Endothelial cell of umbilical vein (primary cell): Measurements from ENCODE around the gene ADI1. TPM values are rescaled to one million over a fixed set of nuclear protein-coding genes. Genes with fewer than 3 reads are reported as not detected.

Experiments used
- BruUV-seq: library from RNA; stranded (reverse); fragments of 400-500 nt; replicated peaks from 2 replicates; lab custom pipeline; 2021; lab: Mats Ljungman, UMichigan
- CTCF ChIA-PET: fragments of 300-600, 350-600 bp; sonication (Branson Sonifier 250); formaldehyde crosslinking; loops from one replicate; lab custom pipeline; 2021; ENCODE audit warnings: antibody characterized with exemption, inconsistent platforms; lab: Charles Lee
- POLR2A ChIA-PET: fragments of 300-600, 350-600 bp; sonication (Branson Sonifier 250); formaldehyde crosslinking; loops from one replicate; lab custom pipeline; 2021; ENCODE audit warnings: antibody characterized with exemption, inconsistent platforms; lab: Charles Lee
- DNase-seq: peaks from one replicate; pipeline ENCODE4 v3.0.0-alpha.2; 2011; ENCODE audit warnings: low read depth, low spot score
- FAIRE-seq: peaks from 2 replicates; lab custom pipeline; 2011; peaks lifted over from hg19 to GRCh38; lab: Jason Lieb, UNC
- H2AFZ ChIP-seq: 2 replicates; pipeline ENCODE4 v1.6.0; 2012; ENCODE audit warnings: low read depth, low read length, control low read depth, inconsistent platforms
- H3K27ac ChIP-seq: 2 replicates; pipeline ENCODE4 v1.5.1; 2011; ENCODE audit warnings: low read depth, mild to moderate bottlenecking, control low read depth, low read length, moderate library complexity; ENCODE audit not compliant: insufficient read depth
- H3K27me3 ChIP-seq, 2 experiments: 2 replicates each; pipeline versions ENCODE4 v1.6.0 to v1.6.1; 2011; ENCODE audit warnings: low read length in 2 of 2, mixed read lengths in 1 of 2; ENCODE audit not compliant: control insufficient read depth in 2 of 2, insufficient read depth in 2 of 2
- H3K36me3 ChIP-seq, 2 experiments: 2 replicates in 1 of 2; 3 replicates in 1 of 2; pipeline ENCODE4 v1.5.1; 2011; ENCODE audit warnings: low read length in 2 of 2, mild to moderate bottlenecking in 1 of 2, moderate library complexity in 1 of 2; ENCODE audit not compliant: control insufficient read depth in 2 of 2, insufficient read depth in 2 of 2; ENCODE audit errors: extremely low read depth in 1 of 2
- H3K4me1 ChIP-seq: 3 replicates; pipeline ENCODE4 v1.5.1; 2011; ENCODE audit warnings: mild to moderate bottlenecking, low read length; ENCODE audit not compliant: control insufficient read depth, insufficient read depth; ENCODE audit errors: extremely low read depth
- H3K4me2 ChIP-seq: 2 replicates; pipeline ENCODE4 v1.6.1; 2011; ENCODE audit warnings: low read length, control low read depth, mixed read lengths; ENCODE audit not compliant: insufficient read depth
- H3K4me3 ChIP-seq, 3 experiments: fragments of 200-600 bp in 1 of 3; sonication (generic), shearing (Covaris generic) in 1 of 3; replicated peaks in 1 of 3; 2 replicates each; pipeline ENCODE4 v1.5.1; 2011 to 2016; ENCODE audit warnings: control low read depth in 3 of 3, low read length in 3 of 3, mild to moderate bottlenecking in 2 of 3, inconsistent platforms in 1 of 3, low read depth in 1 of 3, moderate library complexity in 1 of 3; ENCODE audit not compliant: insufficient read depth in 1 of 3
- H3K79me2 ChIP-seq: 2 replicates; pipeline ENCODE4 v1.6.0; 2012; ENCODE audit warnings: low read length, inconsistent platforms; ENCODE audit not compliant: control insufficient read depth, insufficient read depth
- H3K9ac ChIP-seq: replicated peaks from 2 replicates; pipeline ENCODE3; 2011; ENCODE audit warnings: low read length, control low read depth; ENCODE audit not compliant: insufficient read depth; ENCODE audit errors: extremely low read depth
- H3K9me1 ChIP-seq: replicated peaks from 3 replicates; pipeline ENCODE4 v1.6.0; 2011; ENCODE audit warnings: mild to moderate bottlenecking, low read length; ENCODE audit not compliant: control insufficient read depth, insufficient read depth; ENCODE audit errors: extremely low read depth
- H3K9me3 ChIP-seq: replicated peaks from 2 replicates; pipeline ENCODE4 v1.5.1; 2012; ENCODE audit warnings: low read length, inconsistent platforms; ENCODE audit not compliant: control insufficient read depth, insufficient read depth
- H4K20me1 ChIP-seq: replicated peaks from 2 replicates; pipeline ENCODE3; 2011; ENCODE audit warnings: mild to moderate bottlenecking, low read length; ENCODE audit not compliant: control insufficient read depth, insufficient read depth; ENCODE audit errors: extremely low read depth
- EZH2 ChIP-seq: IDR thresholded peaks from 2 replicates; pipeline ENCODE4 v1.6.1; 2012; ENCODE audit warnings: borderline replicate concordance, low read depth, mild to moderate bottlenecking, moderate library complexity, low read length, inconsistent platforms; ENCODE audit not compliant: severe bottlenecking
- FOS ChIP-seq: IDR thresholded peaks from 2 replicates; pipeline ENCODE4 v1.6.1; 2011; ENCODE audit warnings: mild to moderate bottlenecking, low read length, moderate library complexity, borderline replicate concordance; ENCODE audit not compliant: insufficient read depth
- POLR2A ChIP-seq: IDR thresholded peaks from 2 replicates; pipeline ENCODE4 v1.6.1; 2012; ENCODE audit warnings: low read depth, mild to moderate bottlenecking, control low read depth, low read length
- dilution Hi-C: fragments of 300-500 bp; cut with MboI; formaldehyde crosslinking; loops from one replicate; pipeline ENCODE4 v1.15.0; 2019; ENCODE audit warnings: low sequenced_read_pairs; ENCODE audit not compliant: extremely low pct_ligation_motif_present
- intact Hi-C: fragments of 100-400 bp; cut with micrococcal nuclease; formaldehyde crosslinking; loops from one replicate; pipeline ENCODE4 v1.10.0; 2022
- polyA plus RNA-seq, 4 experiments: library from polyadenylated mRNA; depleted of rRNA in 3 of 4; stranded (reverse) in 3 of 4; unstranded in 1 of 4; fragments of >200 nt; gene quantifications; 2 replicates each; pipeline versions ENCODE4 v1.2.1 to v1.2.3, GENCODE V29; 2011 to 2012; ENCODE audit warnings: missing spikeins in 1 of 4
- total RNA-seq: library from RNA; stranded (reverse); gene quantifications from 2 replicates; pipeline ENCODE4 v1.2.3, GENCODE V29; 2021

The ADI1 gene
- total and polyA plus RNA-seq, 2 donors (not counting 3 experiments of a cell fraction or from before 2014, with no cell fraction given): 38.6 to 49.7 TPM

GRCh38 chr2:3526871-3527270, 7.5 kb upstream of the ADI1 start:
- ChIA-PET POLR2A (no interaction called here), CTCF (no interaction called here)
- Histone ChIP-seq H3K9me1 (no peaks in the 10 kb centered on the region), H2AFZ (no peak overlapping the region), H3K9me3 (no peaks in the 10 kb centered on the region), H3K36me3 (no peaks in the 10 kb centered on the region), H3K4me1 (peaks cover 18% of the 10 kb centered on the region), H3K4me2 (no peak overlapping the region), H3K79me2 (no peaks in the 10 kb centered on the region), H3K27me3 (no peaks in the 10 kb centered on the region), H3K27ac (no peak overlapping the region), H3K9ac (no peak overlapping the region), H3K4me3 (no peak overlapping the region), H4K20me1 (no peaks in the 10 kb centered on the region)
- no peak for DNase-seq
- no peak for FAIRE-seq
- no TSS peak for BruUV-seq
- dilution Hi-C loops (no loop called here), intact Hi-C loops (no loop called here)
- TF ChIP-seq EZH2: no peak

DNA sequence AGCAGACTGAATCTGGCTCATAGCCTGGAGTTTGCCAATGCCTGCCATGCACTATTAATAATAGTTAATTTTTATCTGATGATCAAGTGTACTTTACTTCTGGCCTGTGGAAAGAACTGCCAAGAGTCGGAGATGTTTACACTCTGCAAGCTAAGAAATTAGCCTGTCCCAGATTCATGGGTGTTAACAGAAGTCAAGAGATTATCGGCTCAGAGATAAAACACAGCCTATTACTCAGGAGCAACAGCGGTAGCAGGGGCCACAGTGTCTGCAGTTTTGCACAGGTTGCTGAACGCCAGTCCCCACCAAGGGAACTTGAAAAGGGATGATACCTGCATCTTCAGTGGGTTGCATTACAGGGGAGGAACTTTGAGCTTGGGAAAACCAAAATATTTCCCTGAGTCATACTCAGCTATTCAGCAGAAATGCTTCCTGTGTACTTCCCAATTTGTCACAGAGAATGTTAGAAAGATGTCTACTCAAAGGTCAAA, 4.3 kb upstream of the ADI1 start:
- no peaks in the 10 kb centered on the region for H3K9me3 ChIP-seq
- DNase-seq (peak; percentile 69), FAIRE-seq (peak; percentile 68)
- intact Hi-C loops (loop anchor here (1.0 kb wide), 1 partner anchor 13 kb away; no protein-coding TSS in a partner anchor), dilution Hi-C loops (no loop called here)
- POLR2A ChIA-PET: no interaction called here
- CTCF ChIA-PET: interaction anchor here (1.4 kb wide), 2 partner anchors 12 to 16 kb away, joined by 3 to 8 read pairs; no protein-coding TSS in a partner anchor
- no peaks in the 10 kb centered on the region for H4K20me1 ChIP-seq
- peak overlapping the region; percentile 29 for H3K4me2 ChIP-seq
- H3K4me1 ChIP-seq: peaks cover 23% of the 10 kb centered on the region
- H3K79me2 ChIP-seq: no peaks in the 10 kb centered on the region
- H3K27ac ChIP-seq: peak overlapping the region; percentile 3
- H3K9ac ChIP-seq: no peak overlapping the region
- no peak overlapping the region for H3K4me3 ChIP-seq
- BruUV-seq: no TSS peak
- H3K36me3 ChIP-seq: no peaks in the 10 kb centered on the region
- no peak for TF ChIP-seq POLR2A
- peak; percentile 16 for TF ChIP-seq FOS
- H2AFZ ChIP-seq: peak overlapping the region; percentile 5
- H3K9me1 ChIP-seq: no peaks in the 10 kb centered on the region
- no peaks in the 10 kb centered on the region for H3K27me3 ChIP-seq
